K562 (cell line): ENCODE data around the gene SLC48A1. TPM values are rescaled to one million over a fixed set of nuclear protein-coding genes. Genes with fewer than 3 reads are reported as not detected.
A peak's percentile ranks its signal among the peaks of the same experiment; 100 is the strongest.

Source experiments
- CTBP1 ChIP-seq: fragments of 450-650 bp; IDR thresholded peaks from 2 replicates; pipeline ENCODE4 v1.6.1; 2016; ENCODE audit warnings: borderline replicate concordance
- ERF ChIP-seq: fragments of 450-650 bp; formaldehyde crosslinking; IDR thresholded peaks from 2 replicates; pipeline ENCODE4 v1.4.0; 2020; ENCODE audit warnings: mild to moderate bottlenecking, mixed read lengths
- FOXP1 ChIP-seq: sonication (generic); formaldehyde crosslinking; IDR thresholded peaks from 2 replicates; pipeline ENCODE4 v1.8.0; 2022; ENCODE audit warnings: mild to moderate bottlenecking, missing genetic modification reagents
- NUFIP1 ChIP-seq: fragments of 450-650 bp; IDR thresholded peaks from 2 replicates; pipeline ENCODE4 v1.6.1; 2018; ENCODE audit not compliant: partially characterized antibody
- OTX1 ChIP-seq: fragments of 450-650 bp; formaldehyde crosslinking; IDR thresholded peaks from 2 replicates; pipeline ENCODE4 v1.4.0; 2022; ENCODE audit warnings: mild to moderate bottlenecking
- PTRF ChIP-seq: fragments of 450-650 bp; IDR thresholded peaks from 2 replicates; pipeline ENCODE4 v1.6.1; 2016; ENCODE audit warnings: mild to moderate bottlenecking, missing genetic modification characterization, missing compliant biosample characterization
- SIRT6 ChIP-seq: IDR thresholded peaks from one replicate; pipeline ENCODE4 v1.6.1; 2012; ENCODE audit warnings: low read depth, mild to moderate bottlenecking, control low read depth, inconsistent platforms, low read length, moderate library complexity
- SPI1 ChIP-seq: IDR thresholded peaks from 2 replicates; pipeline ENCODE4 v1.6.1; 2011; ENCODE audit warnings: low read depth, low read length, control low read depth, borderline replicate concordance
- ZKSCAN3 ChIP-seq: fragments of 250-450 bp; sonication (Bioruptor Pico); IDR thresholded peaks from 2 replicates; pipeline ENCODE4 v1.4.0; 2020
- ZNF197 ChIP-seq: fragments of 200-800 bp; sonication (Bioruptor generic); IDR thresholded peaks from 2 replicates; pipeline ENCODE4 v1.6.1; 2016; ENCODE audit warnings: low read depth, missing genetic modification characterization, missing compliant biosample characterization
- ZNF263 ChIP-seq: sonication (generic); formaldehyde crosslinking; IDR thresholded peaks from 2 replicates; pipeline ENCODE4 v1.8.0; 2022; ENCODE audit warnings: mild to moderate bottlenecking, missing genetic modification reagents, borderline replicate concordance
- ZNF347 ChIP-seq: fragments of 450-650 bp; formaldehyde crosslinking; IDR thresholded peaks from 2 replicates; pipeline ENCODE4 v1.4.0; 2020; ENCODE audit warnings: low read depth, mild to moderate bottlenecking, moderate library complexity
- polyA plus RNA-seq, 8 experiments: library from polyadenylated mRNA; depleted of rRNA in 4 of 8; stranded (reverse) in 5 of 8; unstranded in 3 of 8; fragments of >200 nt; fragmentation: Nextera tagmentation in 2 of 8; fragmentation: Illumina TruSeq in 1 of 8; extraction: Ambion mirVana in 2 of 8; extraction: Trizol in 1 of 8; gene quantifications; 2 replicates each; pipeline versions ENCODE4 v1.2.1 to v1.2.3, GENCODE V29; 2011 to 2014; ENCODE audit warnings: inconsistent platforms in 1 of 8, missing spikeins in 1 of 8
- total RNA-seq, 7 experiments: library from RNA; depleted of rRNA in 6 of 7; stranded (reverse); fragments of >200 nt in 6 of 7; fragmentation: Illumina TruSeq in 2 of 7; extraction: Trizol in 2 of 7; gene quantifications; 2 replicates each; pipeline versions ENCODE4 v1.2.1 to v1.2.3, GENCODE V29; 2011 to 2021; ENCODE audit warnings: low replicate concordance in 1 of 7
- TF ChIP-seq, protein P1 (sequence below): fragments of 450-650 bp; IDR thresholded peaks from 2 replicates; pipeline ENCODE4 v1.6.1; 2017; ENCODE audit warnings: antibody characterized with exemption, mild to moderate bottlenecking

Gene SLC48A1
- total and polyA plus RNA-seq, 9 of the 15 experiments (the other 6 are each of a cell fraction or from before 2014, with no cell fraction given) = 10.7 to 37.5 (median 18.7) TPM

- TF ChIP-seq, protein P1, sequence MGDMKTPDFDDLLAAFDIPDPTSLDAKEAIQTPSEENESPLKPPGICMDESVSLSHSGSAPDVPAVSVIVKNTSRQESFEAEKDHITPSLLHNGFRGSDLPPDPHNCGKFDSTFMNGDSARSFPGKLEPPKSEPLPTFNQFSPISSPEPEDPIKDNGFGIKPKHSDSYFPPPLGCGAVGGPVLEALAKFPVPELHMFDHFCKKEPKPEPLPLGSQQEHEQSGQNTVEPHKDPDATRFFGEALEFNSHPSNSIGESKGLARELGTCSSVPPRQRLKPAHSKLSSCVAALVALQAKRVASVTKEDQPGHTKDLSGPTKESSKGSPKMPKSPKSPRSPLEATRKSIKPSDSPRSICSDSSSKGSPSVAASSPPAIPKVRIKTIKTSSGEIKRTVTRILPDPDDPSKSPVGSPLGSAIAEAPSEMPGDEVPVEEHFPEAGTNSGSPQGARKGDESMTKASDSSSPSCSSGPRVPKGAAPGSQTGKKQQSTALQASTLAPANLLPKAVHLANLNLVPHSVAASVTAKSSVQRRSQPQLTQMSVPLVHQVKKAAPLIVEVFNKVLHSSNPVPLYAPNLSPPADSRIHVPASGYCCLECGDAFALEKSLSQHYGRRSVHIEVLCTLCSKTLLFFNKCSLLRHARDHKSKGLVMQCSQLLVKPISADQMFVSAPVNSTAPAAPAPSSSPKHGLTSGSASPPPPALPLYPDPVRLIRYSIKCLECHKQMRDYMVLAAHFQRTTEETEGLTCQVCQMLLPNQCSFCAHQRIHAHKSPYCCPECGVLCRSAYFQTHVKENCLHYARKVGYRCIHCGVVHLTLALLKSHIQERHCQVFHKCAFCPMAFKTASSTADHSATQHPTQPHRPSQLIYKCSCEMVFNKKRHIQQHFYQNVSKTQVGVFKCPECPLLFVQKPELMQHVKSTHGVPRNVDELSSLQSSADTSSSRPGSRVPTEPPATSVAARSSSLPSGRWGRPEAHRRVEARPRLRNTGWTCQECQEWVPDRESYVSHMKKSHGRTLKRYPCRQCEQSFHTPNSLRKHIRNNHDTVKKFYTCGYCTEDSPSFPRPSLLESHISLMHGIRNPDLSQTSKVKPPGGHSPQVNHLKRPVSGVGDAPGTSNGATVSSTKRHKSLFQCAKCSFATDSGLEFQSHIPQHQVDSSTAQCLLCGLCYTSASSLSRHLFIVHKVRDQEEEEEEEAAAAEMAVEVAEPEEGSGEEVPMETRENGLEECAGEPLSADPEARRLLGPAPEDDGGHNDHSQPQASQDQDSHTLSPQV = peak; percentile 47; the same call in 1 of the 2 replicates
- TF ChIP-seq ZNF197 = no peak
- TF ChIP-seq FOXP1 = no peak
- peak; percentile 97 for TF ChIP-seq SPI1
- TF ChIP-seq ZNF263 (CRISPR knock-in tag) = 0 out of 2 replicates have a peak, but pooled peaks have one; percentile 0
- TF ChIP-seq ERF (CRISPR knock-in tag) = no peak
- no peak for TF ChIP-seq NUFIP1
- TF ChIP-seq ZNF347 (CRISPR knock-in tag) = no peak
- no peak for TF ChIP-seq PTRF (tag)
- TF ChIP-seq CTBP1 = peak; percentile 33; the same call in 1 of the 2 replicates
- TF ChIP-seq ZKSCAN3 (CRISPR knock-in tag) = no peak
- TF ChIP-seq SIRT6 = no peak
- TF ChIP-seq OTX1 (CRISPR knock-in tag) = no peak
Measured at GRCh38 chr12:47813511-47814196, 40.6 kb downstream of the SLC48A1 start (continued).
